H1 (cell line): ENCODE results near the gene GBGT1. TPM values are rescaled to one million over a fixed set of nuclear protein-coding genes. Genes with fewer than 3 reads are reported as not detected.

ENCODE experiments used
- CTCF ChIA-PET: fragments of 300-600 bp; sonication (Branson Sonifier 250); formaldehyde crosslinking; loops from one replicate; lab custom pipeline; 2021; ENCODE audit not compliant: partially characterized antibody; lab: Charles Lee
- POLR2A ChIA-PET: fragments of 300-600 bp; sonication (Branson Sonifier 250); formaldehyde crosslinking; loops from one replicate; lab custom pipeline; 2021; ENCODE audit warnings: inconsistent platforms; ENCODE audit not compliant: partially characterized antibody; lab: Charles Lee
- DNase-seq, 2 experiments: peaks; one replicate each; pipeline versions ENCODE4 v3.0.0 to v3.0.0-alpha.2; 2010 to 2022; ENCODE audit warnings: low spot score in 2 of 2, low read depth in 1 of 2, mixed read lengths in 1 of 2
- FAIRE-seq: peaks from 2 replicates; lab custom pipeline; 2011; peaks lifted over from hg19 to GRCh38; lab: Jason Lieb, UNC
- H2AFZ ChIP-seq: 2 replicates; pipeline ENCODE4 v1.8.1; 2012; ENCODE audit warnings: low read length, inconsistent platforms
- H2AK5ac ChIP-seq: 2 replicates; pipeline ENCODE4 v1.6.1; 2013; ENCODE audit warnings: low read depth, low read length
- H2BK120ac ChIP-seq: replicated peaks from 2 replicates; pipeline ENCODE3; 2013; ENCODE audit warnings: low read depth, low read length, inconsistent platforms
- H2BK12ac ChIP-seq: 2 replicates; pipeline ENCODE4 v1.6.1; 2013; ENCODE audit warnings: low read depth, low read length
- H2BK15ac ChIP-seq: 2 replicates; pipeline ENCODE4 v1.6.1; 2013; ENCODE audit warnings: low read length
- H2BK20ac ChIP-seq: 2 replicates; pipeline ENCODE4 v1.6.1; 2013; ENCODE audit warnings: low read length
- H2BK5ac ChIP-seq: 2 replicates; pipeline ENCODE4 v1.6.1; 2013; ENCODE audit warnings: low read depth, low read length
- H3K14ac ChIP-seq: 2 replicates; pipeline ENCODE4 v1.6.1; 2013; ENCODE audit warnings: inconsistent platforms; ENCODE audit not compliant: insufficient read length
- H3K18ac ChIP-seq: 2 replicates; pipeline ENCODE4 v1.6.1; 2013; ENCODE audit warnings: low read length; ENCODE audit errors: extremely low read depth
- H3K23ac ChIP-seq: 2 replicates; pipeline ENCODE4 v1.6.1; 2013; ENCODE audit warnings: inconsistent platforms; ENCODE audit not compliant: insufficient read length
- H3K23me2 ChIP-seq: 2 replicates; pipeline ENCODE4 v1.6.1; 2013; ENCODE audit warnings: low read depth, low read length
- H3K27ac ChIP-seq: 2 replicates; pipeline ENCODE4 v1.6.1; 2011; ENCODE audit warnings: low read depth, low read length, inconsistent platforms
- H3K27me3 ChIP-seq, 4 experiments: replicated peaks in 1 of 4; 1 replicate in 1 of 4; 2 replicates in 3 of 4; pipeline versions ENCODE4 v1.6.1 to v1.8.1; 2011 to 2013; ENCODE audit warnings: low read length in 3 of 4, mild to moderate bottlenecking in 3 of 4, inconsistent platforms in 2 of 4, mixed read lengths in 2 of 4, moderate library complexity in 1 of 4; ENCODE audit not compliant: control insufficient read depth in 3 of 4, insufficient read depth in 3 of 4; ENCODE audit errors: extremely low read depth in 1 of 4
- H3K36me3 ChIP-seq, 4 experiments: 2 replicates each; pipeline versions ENCODE4 v1.6.1 to v1.8.1; 2011 to 2013; ENCODE audit warnings: mild to moderate bottlenecking in 4 of 4, low read length in 3 of 4, moderate library complexity in 2 of 4, control low read depth in 1 of 4, inconsistent platforms in 1 of 4; ENCODE audit not compliant: insufficient read depth in 4 of 4, control insufficient read depth in 2 of 4
- H3K4ac ChIP-seq: replicated peaks from 2 replicates; pipeline ENCODE3; 2013; ENCODE audit warnings: low read length, low read depth, mixed read lengths, inconsistent platforms; ENCODE audit not compliant: insufficient read length
- H3K4me1 ChIP-seq, 4 experiments: replicated peaks in 1 of 4; 1 replicate in 1 of 4; 2 replicates in 3 of 4; pipeline versions ENCODE4 v1.6.1 to v1.8.1; 2011 to 2013; ENCODE audit warnings: low read length in 3 of 4, inconsistent platforms in 2 of 4, mixed read lengths in 1 of 4; ENCODE audit not compliant: insufficient read depth in 4 of 4, control insufficient read depth in 3 of 4
- H3K4me2 ChIP-seq, 2 experiments: 2 replicates each; pipeline versions ENCODE4 v1.6.1 to v1.8.1; 2011 to 2013; ENCODE audit warnings: low read depth in 2 of 2, low read length in 2 of 2, control low read depth in 1 of 2, inconsistent platforms in 1 of 2, mild to moderate bottlenecking in 1 of 2; ENCODE audit not compliant: insufficient read depth in 1 of 2
- H3K4me3 ChIP-seq, 4 experiments: fragments of 200-600, 300-600 bp in 1 of 4; sonication (generic), shearing (Covaris generic), sonication (Bioruptor Twin) in 1 of 4; 2 replicates each; pipeline versions ENCODE4 v1.5.1 to v1.8.1; 2011 to 2016; ENCODE audit warnings: low read length in 4 of 4, low read depth in 3 of 4, control low read depth in 2 of 4, inconsistent platforms in 2 of 4, mild to moderate bottlenecking in 2 of 4, mixed read lengths in 1 of 4, moderate library complexity in 1 of 4; ENCODE audit not compliant: insufficient read depth in 2 of 4; ENCODE audit errors: extremely low read depth in 1 of 4
- H3K56ac ChIP-seq: replicated peaks from 2 replicates; pipeline ENCODE3; 2013; ENCODE audit warnings: low read depth, mild to moderate bottlenecking, mixed read lengths, low read length, inconsistent platforms; ENCODE audit not compliant: insufficient read length
- H3K79me1 ChIP-seq: 2 replicates; pipeline ENCODE4 v1.6.1; 2013; ENCODE audit warnings: low read depth, low read length, control low read depth
- H3K79me2 ChIP-seq, 2 experiments: 2 replicates each; pipeline versions ENCODE4 v1.6.1 to v1.8.1; 2012 to 2013; ENCODE audit warnings: low read length in 2 of 2, mild to moderate bottlenecking in 2 of 2, inconsistent platforms in 1 of 2; ENCODE audit not compliant: insufficient read depth in 2 of 2, control insufficient read depth in 1 of 2
- H3K9ac ChIP-seq, 4 experiments: replicated peaks in 1 of 4; 1 replicate in 1 of 4; 2 replicates in 3 of 4; pipeline versions ENCODE4 v1.6.1 to v1.8.1; 2011 to 2013; ENCODE audit warnings: low read depth in 3 of 4, low read length in 3 of 4, control low read depth in 2 of 4, mild to moderate bottlenecking in 2 of 4, moderate library complexity in 2 of 4, inconsistent platforms in 1 of 4; ENCODE audit errors: extremely low read depth in 1 of 4
- H3K9me3 ChIP-seq, 2 experiments: 2 replicates each; pipeline versions ENCODE4 v1.6.1 to v1.8.1; 2012 to 2013; ENCODE audit warnings: mild to moderate bottlenecking in 2 of 2, moderate library complexity in 2 of 2, control low read depth in 1 of 2, inconsistent platforms in 1 of 2, low read depth in 1 of 2, low read length in 1 of 2, mixed read lengths in 1 of 2; ENCODE audit not compliant: insufficient read depth in 2 of 2
- H4K20me1 ChIP-seq, 2 experiments: replicated peaks in 1 of 2; 2 replicates each; pipeline versions ENCODE3 to v1.8.1; 2011 to 2013; ENCODE audit warnings: inconsistent platforms in 2 of 2, low read length in 2 of 2, mild to moderate bottlenecking in 1 of 2; ENCODE audit not compliant: insufficient read depth in 2 of 2, control insufficient read depth in 1 of 2
- H4K5ac ChIP-seq: 2 replicates; pipeline ENCODE4 v1.6.1; 2013; ENCODE audit warnings: low read length, low read depth, mixed read lengths, inconsistent platforms; ENCODE audit not compliant: insufficient read length
- H4K8ac ChIP-seq: 2 replicates; pipeline ENCODE4 v1.8.0; 2013; ENCODE audit warnings: mild to moderate bottlenecking, moderate library complexity, low read length, inconsistent platforms; ENCODE audit not compliant: insufficient read depth; ENCODE audit errors: extremely low read depth
- H4K91ac ChIP-seq: replicated peaks from 2 replicates; pipeline ENCODE3; 2013; ENCODE audit warnings: low read length, mixed read lengths, inconsistent platforms; ENCODE audit not compliant: insufficient read length
- CBX5 ChIP-seq: fragments of 300-800, 300-1000 bp; sonication (generic); IDR thresholded peaks from 2 replicates; pipeline ENCODE4 v1.7.1; 2016; ENCODE audit warnings: antibody characterized with exemption, low read length, low read depth
- CREB1 ChIP-seq: IDR thresholded peaks from 2 replicates; pipeline ENCODE4 v1.6.1; 2012; ENCODE audit warnings: inconsistent platforms
- EZH2 ChIP-seq: fragments of 200-600 bp; sonication (generic); IDR thresholded peaks from 2 replicates; pipeline ENCODE4 v1.7.1; 2012; ENCODE audit warnings: low read depth, mild to moderate bottlenecking, moderate library complexity, low read length, inconsistent platforms; ENCODE audit not compliant: severe bottlenecking
- JUND ChIP-seq: IDR thresholded peaks from 2 replicates; pipeline ENCODE4 v1.6.1; 2011; ENCODE audit warnings: mild to moderate bottlenecking, improper control_type of control experiment, low read length
- MAFK ChIP-seq: IDR thresholded peaks from 2 replicates; pipeline ENCODE4 v1.6.1; 2012; ENCODE audit warnings: low read depth, mild to moderate bottlenecking, improper control_type of control experiment, low read length
- RAD21 ChIP-seq, 2 experiments: IDR thresholded peaks in 1 of 2; conservative IDR thresholded peaks in 1 of 2; 2 replicates each; pipeline ENCODE4 v1.6.1; 2011; ENCODE audit warnings: low read depth in 2 of 2, low read length in 2 of 2, improper control_type of control experiment in 1 of 2, inconsistent platforms in 1 of 2, mild to moderate bottlenecking in 1 of 2, moderate library complexity in 1 of 2
- RFX5 ChIP-seq: IDR thresholded peaks from 2 replicates; pipeline ENCODE4 v1.6.1; 2011; ENCODE audit warnings: low read depth, low read length, improper control_type of control experiment, borderline replicate concordance
- SIN3A ChIP-seq, 2 experiments: IDR thresholded peaks in 1 of 2; conservative IDR thresholded peaks in 1 of 2; 2 replicates each; pipeline ENCODE4 v1.6.1; 2011 to 2012; ENCODE audit warnings: low read length in 2 of 2, improper control_type of control experiment in 1 of 2, low read depth in 1 of 2, mild to moderate bottlenecking in 1 of 2
- SP1 ChIP-seq: IDR thresholded peaks from 2 replicates; pipeline ENCODE4 v1.6.1; 2011; ENCODE audit warnings: low read depth, low read length
- SP2 ChIP-seq: IDR thresholded peaks from 2 replicates; pipeline ENCODE4 v1.6.1; 2012; ENCODE audit warnings: mild to moderate bottlenecking, low read length, inconsistent platforms
- SP4 ChIP-seq: IDR thresholded peaks from 2 replicates; pipeline ENCODE4 v1.6.1; 2012; ENCODE audit warnings: low read length, inconsistent platforms
- TCF12 ChIP-seq: IDR thresholded peaks from 2 replicates; pipeline ENCODE4 v1.6.1; 2011; ENCODE audit warnings: low read depth, mild to moderate bottlenecking, low read length
- WGBS, 2 experiments: shearing (Covaris generic) in 1 of 2; methylation state at CpG; one replicate each; pipeline versions ENCODE4 v1.1.6 to v1.1.7; 2013 to 2015; ENCODE audit warnings: low lambda C conversion rate in 2 of 2, mixed read lengths in 2 of 2, inconsistent platforms in 1 of 2, low coverage in 1 of 2, missing lambda C conversion rate in 1 of 2; ENCODE audit not compliant: insufficient replicate concordance in 2 of 2, insufficient coverage in 1 of 2, insufficient read length in 1 of 2; ENCODE audit errors: extremely low coverage in 1 of 2, missing lambda C conversion rate in 1 of 2; 5-methylcytosine and 5-hydroxymethylcytosine counted together
- polyA plus RNA-seq, 7 experiments: library from polyadenylated mRNA; depleted of rRNA in 3 of 7; stranded (reverse) in 5 of 7; unstranded in 2 of 7; fragments of >200 nt in 5 of 7; fragments of 200-250 nt in 2 of 7; gene quantifications; 1 replicate in 5 of 7; 2 replicates in 1 of 7; 4 replicates in 1 of 7; pipeline versions ENCODE4 v1.2.1 to v1.2.3, GENCODE V29; 2011 to 2013; ENCODE audit warnings: missing spikeins in 2 of 7, mixed read lengths in 2 of 7
- total RNA-seq: library from RNA; stranded (reverse); fragmentation: NEBNext Ultra II Directional; extraction: Animal tissue kit (Norgen Biotek cat#: 25700); gene quantifications from 2 replicates; pipeline ENCODE4 v1.2.1, GENCODE V29; 2021

Gene GBGT1
- total and polyA plus RNA-seq, 2 of the 8 experiments (the other 6 are each of a cell fraction or from before 2014, with no cell fraction given): 7.1 to 9.7 TPM

GRCh38 chr9:133122935-133123611, 40.6 kb downstream of the GBGT1 start:
- Histone ChIP-seq H2BK15ac (no peak overlapping the region), H3K4me1 (peaks cover 0 to 17% (median 6%) of the 10 kb centered on the region in 4 experiments; a peak in 6 of 7 replicates), H2BK20ac (no peak overlapping the region), H3K23me2 (peaks cover 13% of the 10 kb centered on the region; the same call in 1 of the 2 replicates), H3K9ac (no peak overlapping the region), H2BK120ac (no peak overlapping the region), H3K14ac (no peak overlapping the region), H3K56ac (no peak overlapping the region), H4K8ac (no peak overlapping the region), H4K5ac (no peak overlapping the region), H3K4me2 (no peak overlapping the region), H3K27ac (no peak overlapping the region), H3K36me3 (no peaks in the 10 kb centered on the region), H2BK12ac (no peak overlapping the region), H3K18ac (no peak overlapping the region), H3K4ac (no peak overlapping the region), H4K20me1 (peaks cover 24 to 42% of the 10 kb centered on the region in 2 experiments), H3K23ac (no peak overlapping the region), H3K9me3 (no peaks in the 10 kb centered on the region), H3K27me3 (peaks cover 0 to 38% (median 29%) of the 10 kb centered on the region in 4 experiments; a peak in 5 of 7 replicates), H2AFZ (no peak overlapping the region), H3K79me2 (no peaks in the 10 kb centered on the region), H4K91ac (no peak overlapping the region), H3K79me1 (no peaks in the 10 kb centered on the region), H3K4me3 (no peak overlapping the region), H2BK5ac (no peak overlapping the region), H2AK5ac (no peak overlapping the region)
- 75% methylated on average over 19 of the region's 19 CpGs; no CpG with 5 or more reads in 1 of the 2 experiments for WGBS, 2 experiments
- FAIRE-seq: no peak
- DNase-seq: no peak
- CTCF ChIA-PET: interaction anchor here (0.6 to 2.5 kb wide), 6 partner anchors 10 to 38 kb away, joined by 3 to 12 read pairs (median 5); no protein-coding TSS in a partner anchor
- POLR2A ChIA-PET: interaction anchor here (1.5 to 1.6 kb wide), 2 partner anchors 11 to 21 kb away, joined by 4 read pairs; no protein-coding TSS in a partner anchor
- no peak for TF ChIP-seq EZH2
- no peak for TF ChIP-seq RFX5
- no peak for TF ChIP-seq CREB1
- no peak for TF ChIP-seq MAFK
- no peak for TF ChIP-seq TCF12
- TF ChIP-seq SIN3A (conservative IDR thresholded peaks at IDR 0.05 in 1 of 2, IDR thresholded peaks at IDR 0.05 in 1 of 2; ENCODE audit: low read depth in 1 of 2, low read length in 2 of 2): no peak
- TF ChIP-seq CBX5: no peak
- no peak for TF ChIP-seq RAD21 (IDR thresholded peaks at IDR 0.05 in 1 of 2, conservative IDR thresholded peaks at IDR 0.05 in 1 of 2; ENCODE audit: low read depth in 2 of 2, low read length in 2 of 2)
- TF ChIP-seq JUND: no peak
- no peak for TF ChIP-seq SP1
- TF ChIP-seq SP2: no peak
- no peak for TF ChIP-seq SP4
